Upper lobe of right lung (tissue), 1 donor: ENCODE results near the gene SLC13A4. TPM values are rescaled to one million over a fixed set of nuclear protein-coding genes. Genes with fewer than 3 reads are reported as not detected.

Experiments used
- ATAC-seq: fragments of 200-7000 bp; cut with Tn5 transposase; one replicate; pipeline ENCODE4 v1.9.1; 2020; ENCODE audit warnings: mild to moderate bottlenecking, moderate library complexity
- DNase-seq: peaks from one replicate; pipeline ENCODE4 v3.0.0-alpha.2; 2020
- H3K27ac ChIP-seq: fragments of 200-600 bp; one replicate; pipeline ENCODE4 v1.8.0; 2022
- H3K27me3 ChIP-seq: fragments of 200-600 bp; one replicate; pipeline ENCODE4 v1.8.0; 2022; ENCODE audit warnings: mild to moderate bottlenecking
- H3K36me3 ChIP-seq: fragments of 200-600 bp; one replicate; pipeline ENCODE4 v1.8.0; 2022
- H3K4me1 ChIP-seq: fragments of 200-600 bp; one replicate; pipeline ENCODE4 v1.8.0; 2022
- H3K4me3 ChIP-seq: fragments of 200-600 bp; one replicate; pipeline ENCODE4 v1.8.0; 2022; ENCODE audit warnings: mild to moderate bottlenecking
- H3K9me3 ChIP-seq: fragments of 200-600 bp; one replicate; pipeline ENCODE4 v1.8.0; 2022
- intact Hi-C: fragments of 100-400 bp; cut with DNase I; formaldehyde crosslinking; loops from one replicate; pipeline ENCODE4 v1.11.0; 2022
- total RNA-seq: library from RNA; stranded (reverse); fragmentation: NEBNext Ultra II Directional; extraction: Animal tissue kit (Norgen Biotek cat#: 25700); gene quantifications from one replicate; pipeline ENCODE4 v1.2.1, GENCODE V29; 2021
- TF ChIP-seq, protein P1 (sequence below): fragments of 200-600 bp; IDR thresholded peaks from one replicate; pipeline ENCODE4 v1.8.0; 2022; ENCODE audit warnings: antibody characterized with exemption
- donor health status: DM: no; HTN: yes; CAD: no; lungs with severe emphysema.

Gene SLC13A4
- total RNA-seq, 1 donor from 2014 or later, result not detected

DNA sequence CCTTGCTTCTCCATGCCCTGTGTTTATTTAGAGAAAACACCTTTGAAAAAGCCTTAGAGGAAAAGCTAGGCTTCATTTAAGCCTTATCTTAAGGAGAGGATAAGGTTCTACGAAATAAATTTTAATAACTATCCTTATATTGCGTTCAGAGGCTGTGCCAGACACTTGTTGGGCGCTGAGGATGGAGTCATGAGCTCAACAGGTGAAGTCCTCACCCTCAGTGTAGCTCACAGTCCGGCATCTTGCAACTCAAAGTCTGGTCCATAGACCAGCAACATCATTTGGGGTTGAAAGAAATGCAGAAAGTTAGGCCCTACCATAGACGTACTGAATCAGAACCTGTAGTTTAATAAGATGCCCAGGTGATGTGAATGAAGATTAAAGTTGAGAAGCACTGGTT is 69.4 kb downstream of the SLC13A4 start:
- ATAC-seq (no peak), DNase-seq (no peak)
- Histone ChIP-seq H3K9me3 (no peaks in the 10 kb centered on the region), H3K4me1 (peaks cover 10% of the 10 kb centered on the region), H3K36me3 (no peaks in the 10 kb centered on the region), H3K4me3 (no peak overlapping the region), H3K27ac (no peak overlapping the region), H3K27me3 (no peaks in the 10 kb centered on the region)
- TF ChIP-seq, protein P1, sequence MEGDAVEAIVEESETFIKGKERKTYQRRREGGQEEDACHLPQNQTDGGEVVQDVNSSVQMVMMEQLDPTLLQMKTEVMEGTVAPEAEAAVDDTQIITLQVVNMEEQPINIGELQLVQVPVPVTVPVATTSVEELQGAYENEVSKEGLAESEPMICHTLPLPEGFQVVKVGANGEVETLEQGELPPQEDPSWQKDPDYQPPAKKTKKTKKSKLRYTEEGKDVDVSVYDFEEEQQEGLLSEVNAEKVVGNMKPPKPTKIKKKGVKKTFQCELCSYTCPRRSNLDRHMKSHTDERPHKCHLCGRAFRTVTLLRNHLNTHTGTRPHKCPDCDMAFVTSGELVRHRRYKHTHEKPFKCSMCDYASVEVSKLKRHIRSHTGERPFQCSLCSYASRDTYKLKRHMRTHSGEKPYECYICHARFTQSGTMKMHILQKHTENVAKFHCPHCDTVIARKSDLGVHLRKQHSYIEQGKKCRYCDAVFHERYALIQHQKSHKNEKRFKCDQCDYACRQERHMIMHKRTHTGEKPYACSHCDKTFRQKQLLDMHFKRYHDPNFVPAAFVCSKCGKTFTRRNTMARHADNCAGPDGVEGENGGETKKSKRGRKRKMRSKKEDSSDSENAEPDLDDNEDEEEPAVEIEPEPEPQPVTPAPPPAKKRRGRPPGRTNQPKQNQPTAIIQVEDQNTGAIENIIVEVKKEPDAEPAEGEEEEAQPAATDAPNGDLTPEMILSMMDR, result no peak
- intact Hi-C loops, result no loop called here

DNA sequence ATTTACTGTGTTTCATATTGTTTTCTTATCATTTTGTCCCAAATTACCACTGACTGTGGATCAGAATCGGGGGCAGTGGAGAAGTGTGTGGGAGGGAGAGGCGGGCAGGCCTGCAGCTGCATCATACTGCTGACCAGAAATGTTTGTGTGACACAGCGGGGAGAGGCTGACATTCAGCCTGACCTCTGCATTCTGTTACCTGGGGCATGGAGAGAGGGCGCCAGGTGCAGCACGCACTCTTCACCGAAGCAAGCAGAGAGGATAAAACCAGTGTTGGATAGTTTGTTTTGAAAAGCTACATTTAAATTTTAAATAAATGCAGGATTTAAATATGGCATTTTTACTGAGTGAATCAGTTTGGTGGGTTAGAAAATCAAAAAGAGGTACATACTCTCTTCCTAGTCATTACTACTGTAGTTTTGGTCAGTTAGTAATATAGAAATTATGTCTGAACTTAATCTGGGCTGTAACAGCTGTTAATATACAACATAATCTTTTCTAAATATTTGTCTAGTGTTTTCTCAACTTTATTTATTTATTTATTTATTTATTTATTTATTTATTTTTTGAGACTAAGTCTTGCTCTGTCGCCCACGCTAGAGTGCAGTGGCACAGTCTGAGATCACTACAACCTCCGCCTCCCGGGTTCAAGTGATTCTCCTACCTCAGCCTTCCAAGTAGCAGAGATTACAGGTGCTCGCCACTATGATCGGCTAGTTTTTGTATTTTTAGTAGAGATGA is 74.5 kb downstream of the SLC13A4 start:
- Histone ChIP-seq H3K36me3 (peaks cover 7% of the 10 kb centered on the region), H3K27ac (no peak overlapping the region), H3K4me3 (no peak overlapping the region), H3K27me3 (no peaks in the 10 kb centered on the region), H3K4me1 (no peaks in the 10 kb centered on the region), H3K9me3 (no peaks in the 10 kb centered on the region)
- TF ChIP-seq, protein P1, result no peak
- intact Hi-C loops, result no loop called here
- ATAC-seq (no peak), DNase-seq (no peak)

DNA sequence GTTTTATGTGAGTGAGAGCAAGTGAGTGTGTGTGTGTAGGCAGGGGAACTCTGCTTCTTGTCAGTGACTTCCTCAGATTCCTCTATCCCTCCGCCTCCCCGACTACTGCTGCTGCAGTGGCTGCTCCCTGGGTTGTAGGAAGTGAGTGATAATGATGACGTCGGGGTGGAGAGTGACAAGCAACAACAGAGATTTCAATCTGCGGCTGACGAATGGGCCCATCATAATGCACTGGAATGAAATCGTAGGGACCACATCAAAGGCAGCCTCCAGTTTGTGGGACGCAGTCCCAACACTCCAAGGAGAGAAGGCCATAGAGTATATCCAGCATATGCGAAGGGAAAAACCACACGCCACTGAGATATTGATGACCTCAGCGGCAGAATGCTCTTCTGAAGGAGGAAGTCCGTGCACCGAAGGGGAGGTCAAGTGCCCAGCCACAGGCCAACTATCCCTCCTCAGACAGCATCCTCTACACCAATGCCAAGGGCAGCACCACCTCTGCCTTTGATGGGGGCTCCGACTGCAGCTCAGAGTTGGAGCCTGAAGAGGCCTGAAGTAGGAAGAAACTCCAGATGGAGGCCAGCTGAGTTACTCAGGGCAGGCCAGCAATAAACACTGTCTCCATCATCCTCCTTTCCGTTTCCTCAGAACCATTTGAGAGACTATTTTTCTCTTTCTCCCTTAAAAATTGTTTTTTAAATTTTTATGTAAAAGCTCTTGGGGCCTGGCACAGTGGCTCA is 77.0 kb downstream of the SLC13A4 start:
- TF ChIP-seq, protein P1, result no peak
- ATAC-seq, result peak; percentile 82
- Histone ChIP-seq H3K27ac (no peak overlapping the region), H3K36me3 (peaks cover 23% of the 10 kb centered on the region), H3K9me3 (no peaks in the 10 kb centered on the region), H3K4me3 (no peak overlapping the region), H3K4me1 (no peaks in the 10 kb centered on the region), H3K27me3 (no peaks in the 10 kb centered on the region)
- intact Hi-C loops, result no loop called here
- no peak for DNase-seq

DNA sequence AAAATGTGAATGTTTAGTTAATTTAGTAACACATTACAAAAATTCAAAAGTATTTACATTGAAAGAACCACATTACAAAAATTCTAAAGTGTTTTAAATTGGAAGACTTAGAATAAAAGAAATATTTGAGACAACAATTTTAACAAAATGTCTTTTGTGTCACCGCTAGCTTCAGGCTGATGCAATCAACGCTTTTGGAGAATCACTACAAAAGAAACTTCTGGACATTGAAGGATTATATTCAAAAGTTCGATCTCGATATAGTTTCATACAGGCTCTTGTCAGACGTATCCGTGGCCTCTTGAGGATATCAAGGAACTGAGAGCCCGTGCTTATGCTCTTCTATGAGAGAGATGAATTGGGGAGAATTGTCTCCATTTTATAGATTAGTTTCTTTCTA is 79.8 kb downstream of the SLC13A4 start:
- H3K4me1 ChIP-seq, result no peaks in the 10 kb centered on the region
- TF ChIP-seq, protein P1, result no peak
- no peaks in the 10 kb centered on the region for H3K27me3 ChIP-seq
- intact Hi-C loops, result no loop called here
- DNase-seq (no peak), ATAC-seq (no peak)
- H3K9me3 ChIP-seq, result no peaks in the 10 kb centered on the region
- H3K36me3 ChIP-seq, result peaks cover 44% of the 10 kb centered on the region
- no peak overlapping the region for H3K27ac ChIP-seq
- H3K4me3 ChIP-seq, result no peak overlapping the region

DNA sequence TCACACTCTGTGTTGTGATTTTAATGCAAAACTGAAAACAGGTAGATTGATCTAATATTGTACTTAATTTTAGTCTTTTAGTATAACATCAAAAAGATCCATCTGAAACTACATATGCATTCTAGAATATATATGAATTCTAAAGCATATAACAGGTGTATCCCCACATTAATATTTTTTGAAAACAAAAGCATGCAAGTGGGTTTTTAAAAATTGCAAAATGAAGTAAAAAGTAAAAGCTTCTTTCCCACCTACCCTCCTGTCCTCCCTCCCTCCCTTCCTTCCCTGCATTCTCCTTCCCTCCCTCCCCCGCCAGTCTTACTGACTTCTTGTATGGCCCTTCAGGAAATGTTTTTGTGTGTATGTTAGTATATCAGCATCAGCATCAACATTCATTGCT is 80.2 kb downstream of the SLC13A4 start:
- Histone ChIP-seq H3K9me3 (no peaks in the 10 kb centered on the region), H3K4me1 (no peaks in the 10 kb centered on the region), H3K27me3 (no peaks in the 10 kb centered on the region), H3K27ac (no peak overlapping the region), H3K36me3 (peaks cover 49% of the 10 kb centered on the region), H3K4me3 (no peak overlapping the region)
- ATAC-seq, result no peak
- DNase-seq, result no peak
- intact Hi-C loops, result no loop called here
- TF ChIP-seq, protein P1, result no peak
